ENCODE measurements around the gene ADAMTSL4.

- TF ChIP-seq, protein P1, sequence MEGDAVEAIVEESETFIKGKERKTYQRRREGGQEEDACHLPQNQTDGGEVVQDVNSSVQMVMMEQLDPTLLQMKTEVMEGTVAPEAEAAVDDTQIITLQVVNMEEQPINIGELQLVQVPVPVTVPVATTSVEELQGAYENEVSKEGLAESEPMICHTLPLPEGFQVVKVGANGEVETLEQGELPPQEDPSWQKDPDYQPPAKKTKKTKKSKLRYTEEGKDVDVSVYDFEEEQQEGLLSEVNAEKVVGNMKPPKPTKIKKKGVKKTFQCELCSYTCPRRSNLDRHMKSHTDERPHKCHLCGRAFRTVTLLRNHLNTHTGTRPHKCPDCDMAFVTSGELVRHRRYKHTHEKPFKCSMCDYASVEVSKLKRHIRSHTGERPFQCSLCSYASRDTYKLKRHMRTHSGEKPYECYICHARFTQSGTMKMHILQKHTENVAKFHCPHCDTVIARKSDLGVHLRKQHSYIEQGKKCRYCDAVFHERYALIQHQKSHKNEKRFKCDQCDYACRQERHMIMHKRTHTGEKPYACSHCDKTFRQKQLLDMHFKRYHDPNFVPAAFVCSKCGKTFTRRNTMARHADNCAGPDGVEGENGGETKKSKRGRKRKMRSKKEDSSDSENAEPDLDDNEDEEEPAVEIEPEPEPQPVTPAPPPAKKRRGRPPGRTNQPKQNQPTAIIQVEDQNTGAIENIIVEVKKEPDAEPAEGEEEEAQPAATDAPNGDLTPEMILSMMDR (conservative IDR thresholded peaks at IDR 0.05; ENCODE audit: low read depth, low read length): no peak
- no peak for TF ChIP-seq EZH2 (IDR thresholded peaks at IDR 0.05; ENCODE audit: borderline replicate concordance, low read depth, low read length, poor library complexity, severe bottlenecking)
Measured at GRCh38 chr1:150575072-150575489, 25.9 kb downstream of the ADAMTSL4 start.

All from A673 (cell line).